Natural killer cell (primary cell): ENCODE measurements around the gene MEGF6. TPM values are rescaled to one million over a fixed set of nuclear protein-coding genes. Genes with fewer than 3 reads are reported as not detected.

Experiments used
- ATAC-seq, 3 donors: fragments of 150-1000 bp in 2 of 3; fragments of 200-7000 bp in 1 of 3; cut with Tn5 transposase; 1 replicate in 1 of 3; 2 replicates in 2 of 3; pipeline ENCODE4 v1.10.0; 2021; ENCODE audit warnings: mild to moderate bottlenecking in 2 of 3, moderate library complexity in 2 of 3
- DNase-seq, 2 donors: peaks; one replicate each; pipeline versions ENCODE4 v3.0.0 to v3.0.0-alpha.2; 2013 to 2021; ENCODE audit warnings: mixed read lengths in 1 of 2
- H3K27ac ChIP-seq: one replicate; pipeline ENCODE4 v1.5.1; 2013; ENCODE audit warnings: mild to moderate bottlenecking, low read length
- H3K27me3 ChIP-seq: one replicate; pipeline ENCODE4 v1.6.1; 2013; ENCODE audit warnings: low read length; ENCODE audit not compliant: control insufficient read depth, insufficient read depth
- H3K36me3 ChIP-seq: one replicate; pipeline ENCODE4 v1.6.1; 2013; ENCODE audit warnings: low read length; ENCODE audit not compliant: control insufficient read depth, insufficient read depth
- H3K4me1 ChIP-seq: one replicate; pipeline ENCODE4 v1.6.1; 2013; ENCODE audit warnings: low read length; ENCODE audit not compliant: control insufficient read depth, insufficient read depth
- H3K4me3 ChIP-seq: one replicate; pipeline ENCODE4 v1.5.1; 2013; ENCODE audit warnings: low read length
- H3K9me3 ChIP-seq: one replicate; pipeline ENCODE4 v1.6.1; 2013; ENCODE audit warnings: low read length; ENCODE audit not compliant: control insufficient read depth, insufficient read depth
- H3K27ac Mint-ChIP-seq, 2 donors: one replicate each; pipeline ENCODE4 v1.8.0; 2022; ENCODE audit warnings: mild to moderate bottlenecking in 2 of 2, mixed read lengths in 2 of 2, moderate library complexity in 1 of 2
- H3K27me3 Mint-ChIP-seq, 2 donors: one replicate each; pipeline ENCODE4 v1.8.0; 2022; ENCODE audit warnings: low read depth in 2 of 2, mixed read lengths in 2 of 2
- H3K36me3 Mint-ChIP-seq: one replicate; pipeline ENCODE4 v1.8.0; 2022; ENCODE audit warnings: mixed read lengths
- H3K4me1 Mint-ChIP-seq, 2 donors: one replicate each; pipeline ENCODE4 v1.8.0; 2022; ENCODE audit warnings: mixed read lengths in 2 of 2
- H3K4me3 Mint-ChIP-seq: one replicate; pipeline ENCODE4 v1.8.0; 2022; ENCODE audit warnings: mild to moderate bottlenecking, moderate library complexity, mixed read lengths
- H3K9me3 Mint-ChIP-seq, 2 donors: one replicate each; pipeline ENCODE4 v1.8.0; 2022; ENCODE audit warnings: mixed read lengths in 2 of 2
- WGBS: methylation state at CpG from one replicate; pipeline ENCODE4 v1.1.7; 2013; ENCODE audit warnings: missing lambda C conversion rate; ENCODE audit not compliant: insufficient coverage; 5-methylcytosine and 5-hydroxymethylcytosine counted together
- intact Hi-C: fragments of 100-400 bp; cut with micrococcal nuclease; formaldehyde crosslinking; loops from one replicate; pipeline ENCODE4 v1.14.2; 2022
- total RNA-seq, 4 donors: library from RNA; stranded (reverse); fragments of 120-200 nt in 1 of 4; gene quantifications; one replicate each; pipeline versions ENCODE4 v1.2.3 to v1.2.4, GENCODE V29; 2013 to 2022
- TF ChIP-seq, protein P1 (sequence below): fragments of 200-600 bp; IDR thresholded peaks from one replicate; pipeline ENCODE4 v1.8.0; 2022; ENCODE audit warnings: antibody characterized with exemption

Gene MEGF6
- total RNA-seq, 3 donors from 2014 or later (not counting 1 experiment from before 2014, with no cell fraction given): 3.1 to 15.6 (median 5.1) TPM

DNA sequence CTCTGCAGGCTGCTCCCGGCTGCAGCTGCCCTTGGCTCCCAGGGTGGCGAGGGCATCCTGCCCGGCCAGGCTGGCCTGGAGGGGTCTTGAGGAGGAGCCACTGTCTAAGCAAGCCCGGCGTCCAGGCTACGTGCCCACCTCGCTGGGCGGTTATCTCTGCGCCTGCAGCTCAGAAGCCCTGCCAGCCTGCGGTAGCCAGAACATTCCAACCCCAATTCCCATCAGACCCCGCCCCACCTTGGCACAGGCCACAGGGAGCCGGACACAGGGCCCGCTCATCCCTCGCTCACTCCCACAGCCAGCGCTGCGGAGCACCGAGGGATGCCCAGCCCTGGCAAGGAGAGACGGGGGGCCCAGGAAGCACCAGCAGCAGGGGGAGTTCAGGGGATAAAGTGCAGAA, 53.9 kb downstream of the MEGF6 start:
- no peaks in the 10 kb centered on the region for H3K27me3 ChIP-seq
- no peaks in the 10 kb centered on the region for H3K4me1 ChIP-seq
- Mint-ChIP-seq H3K9me3 (no peaks in the 10 kb centered on the region), H3K4me3 (no peak overlapping the region), H3K4me1 (no peaks in the 10 kb centered on the region), H3K36me3 (no peaks in the 10 kb centered on the region), H3K27me3 (no peaks in the 10 kb centered on the region), H3K27ac (no peak overlapping the region)
- H3K27ac ChIP-seq: no peak overlapping the region
- DNase-seq (no peak), ATAC-seq (no peak)
- 90% methylated on average over 18 of the region's 18 CpGs for WGBS
- no peaks in the 10 kb centered on the region for H3K9me3 ChIP-seq
- TF ChIP-seq, protein P1, sequence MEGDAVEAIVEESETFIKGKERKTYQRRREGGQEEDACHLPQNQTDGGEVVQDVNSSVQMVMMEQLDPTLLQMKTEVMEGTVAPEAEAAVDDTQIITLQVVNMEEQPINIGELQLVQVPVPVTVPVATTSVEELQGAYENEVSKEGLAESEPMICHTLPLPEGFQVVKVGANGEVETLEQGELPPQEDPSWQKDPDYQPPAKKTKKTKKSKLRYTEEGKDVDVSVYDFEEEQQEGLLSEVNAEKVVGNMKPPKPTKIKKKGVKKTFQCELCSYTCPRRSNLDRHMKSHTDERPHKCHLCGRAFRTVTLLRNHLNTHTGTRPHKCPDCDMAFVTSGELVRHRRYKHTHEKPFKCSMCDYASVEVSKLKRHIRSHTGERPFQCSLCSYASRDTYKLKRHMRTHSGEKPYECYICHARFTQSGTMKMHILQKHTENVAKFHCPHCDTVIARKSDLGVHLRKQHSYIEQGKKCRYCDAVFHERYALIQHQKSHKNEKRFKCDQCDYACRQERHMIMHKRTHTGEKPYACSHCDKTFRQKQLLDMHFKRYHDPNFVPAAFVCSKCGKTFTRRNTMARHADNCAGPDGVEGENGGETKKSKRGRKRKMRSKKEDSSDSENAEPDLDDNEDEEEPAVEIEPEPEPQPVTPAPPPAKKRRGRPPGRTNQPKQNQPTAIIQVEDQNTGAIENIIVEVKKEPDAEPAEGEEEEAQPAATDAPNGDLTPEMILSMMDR: no peak
- no peak overlapping the region for H3K4me3 ChIP-seq
- H3K36me3 ChIP-seq: no peaks in the 10 kb centered on the region
- intact Hi-C loops: no loop called here

DNA sequence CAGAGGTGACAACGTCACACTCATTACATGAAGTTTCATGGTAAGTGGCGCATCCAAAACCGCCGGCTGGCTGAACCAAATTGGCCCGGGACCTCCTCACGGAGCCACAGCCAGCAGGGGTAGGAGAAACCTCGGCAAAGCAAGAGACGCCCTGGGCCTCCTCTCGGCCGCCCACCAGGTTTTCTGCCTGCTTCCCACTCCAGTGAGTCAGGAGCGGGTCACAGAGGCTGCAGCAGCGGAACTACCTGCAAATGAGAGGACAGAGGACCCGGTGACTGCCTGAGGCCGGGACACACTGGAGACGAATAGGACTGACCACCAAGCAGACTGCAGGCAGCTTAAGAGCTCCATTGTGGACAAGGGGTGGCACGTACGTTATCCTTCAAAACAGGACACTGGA, 55.0 kb downstream of the MEGF6 start:
- 84% methylated on average over 17 of the region's 17 CpGs for WGBS
- no peaks in the 10 kb centered on the region for H3K36me3 Mint-ChIP-seq
- H3K4me3 Mint-ChIP-seq: no peak overlapping the region
- Histone ChIP-seq H3K9me3 (no peaks in the 10 kb centered on the region), H3K27me3 (no peaks in the 10 kb centered on the region), H3K36me3 (no peaks in the 10 kb centered on the region), H3K27ac (no peak overlapping the region), H3K4me3 (no peak overlapping the region), H3K4me1 (no peaks in the 10 kb centered on the region)
- no peaks in the 10 kb centered on the region for H3K9me3 Mint-ChIP-seq
- no peaks in the 10 kb centered on the region for H3K4me1 Mint-ChIP-seq
- TF ChIP-seq, protein P1: no peak
- no peaks in the 10 kb centered on the region for H3K27me3 Mint-ChIP-seq
- intact Hi-C loops: no loop called here
- DNase-seq (no peak), ATAC-seq (no peak)
- H3K27ac Mint-ChIP-seq: no peak overlapping the region

DNA sequence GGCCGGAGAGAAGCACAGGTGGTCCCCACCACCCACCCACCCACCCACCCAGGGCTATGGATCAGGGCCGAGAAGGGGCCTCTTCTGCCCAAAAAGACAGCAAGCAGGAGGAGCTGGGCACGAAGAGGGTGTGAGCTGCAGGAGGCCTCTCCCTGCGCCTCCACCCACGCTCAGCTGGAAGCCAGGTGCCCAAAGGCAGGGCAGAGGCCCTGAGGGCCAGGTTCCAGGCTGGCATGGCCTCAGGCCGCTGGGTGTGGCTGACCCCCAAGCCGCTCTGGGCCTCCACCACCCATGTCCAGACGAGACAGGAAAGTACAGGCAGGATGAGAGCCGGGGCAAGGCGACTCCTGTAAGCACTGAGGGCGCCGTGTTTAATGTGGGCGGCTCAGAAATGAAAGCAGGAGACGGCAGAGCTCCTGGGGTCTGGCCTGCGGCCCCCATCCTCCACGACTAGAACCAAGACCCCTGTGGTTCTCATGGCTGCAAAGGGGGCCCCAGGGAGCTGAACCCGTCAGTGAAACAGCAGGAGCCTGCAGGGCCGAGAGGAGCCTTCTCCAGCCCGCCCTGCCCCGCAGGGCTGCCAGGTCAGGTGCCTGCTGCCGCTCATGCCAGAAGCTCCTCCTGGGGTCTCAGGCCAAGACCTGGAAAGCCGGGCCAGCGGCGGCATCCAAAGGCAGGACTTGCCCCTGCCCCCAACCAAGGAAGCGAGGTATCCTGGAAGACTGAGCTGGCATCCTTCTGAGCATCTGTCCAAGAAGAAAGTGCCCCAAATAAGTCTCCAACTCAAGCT, 56.0 kb downstream of the MEGF6 start:
- Histone ChIP-seq H3K36me3 (no peaks in the 10 kb centered on the region), H3K9me3 (no peaks in the 10 kb centered on the region), H3K27ac (no peak overlapping the region), H3K27me3 (no peaks in the 10 kb centered on the region), H3K4me3 (no peak overlapping the region), H3K4me1 (no peaks in the 10 kb centered on the region)
- WGBS: 87% methylated on average over 25 of the region's 25 CpGs
- Mint-ChIP-seq H3K9me3 (no peaks in the 10 kb centered on the region), H3K4me1 (no peaks in the 10 kb centered on the region), H3K4me3 (no peak overlapping the region), H3K36me3 (no peaks in the 10 kb centered on the region), H3K27ac (no peak overlapping the region), H3K27me3 (no peaks in the 10 kb centered on the region)
- DNase-seq (no peak), ATAC-seq (no peak)
- TF ChIP-seq, protein P1: no peak
- intact Hi-C loops: no loop called here

DNA sequence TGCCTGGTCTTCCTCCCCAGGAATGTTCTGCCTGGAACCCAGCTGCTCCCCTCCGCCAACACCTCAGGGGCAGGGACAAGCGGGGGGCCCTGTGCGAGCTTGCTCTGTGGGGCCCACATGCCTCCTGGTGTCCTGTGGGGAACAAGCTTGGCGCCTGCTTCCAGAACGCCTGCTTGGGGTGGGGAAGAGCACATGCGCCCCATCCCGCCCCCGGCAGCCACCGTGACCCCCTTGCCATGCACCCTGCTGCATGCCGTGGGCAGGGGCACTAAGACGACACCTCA, 57.4 kb downstream of the MEGF6 start:
- no peak for DNase-seq
- Histone ChIP-seq H3K27ac (no peak overlapping the region), H3K9me3 (no peaks in the 10 kb centered on the region), H3K4me3 (no peak overlapping the region), H3K36me3 (no peaks in the 10 kb centered on the region), H3K27me3 (no peaks in the 10 kb centered on the region), H3K4me1 (no peaks in the 10 kb centered on the region)
- H3K27me3 Mint-ChIP-seq: no peaks in the 10 kb centered on the region
- no peak overlapping the region for H3K4me3 Mint-ChIP-seq
- no peaks in the 10 kb centered on the region for H3K4me1 Mint-ChIP-seq
- TF ChIP-seq, protein P1: no peak
- H3K27ac Mint-ChIP-seq: no peak overlapping the region
- 93% methylated on average over 11 of the region's 11 CpGs for WGBS
- intact Hi-C loops: no loop called here
- no peak for ATAC-seq
- H3K36me3 Mint-ChIP-seq: no peaks in the 10 kb centered on the region
- H3K9me3 Mint-ChIP-seq: no peaks in the 10 kb centered on the region
